Measurements from ENCODE around the gene IFITM1.
"Not testable (repeated sequence)": the region's sequence is repeated elsewhere in the genome, so short reads cannot be mapped to it uniquely, and the experiment has no call there.

IFITM1 gene

GRCh38 chr11:283405-284104 lies 30.3 kb upstream of the IFITM1 start:
- DNase-seq: no peak

GRCh38 chr11:284105-285020 lies 29.5 kb upstream of the IFITM1 start:
- no peak for DNase-seq

- no peak for DNase-seq
Observed at GRCh38 chr11:285021-285893, 28.6 kb upstream of the IFITM1 start.

- no peak for DNase-seq
Observed at GRCh38 chr11:285894-286220, 28.0 kb upstream of the IFITM1 start.

- DNase-seq: not testable (repeated sequence)
Observed at GRCh38 chr11:286977-287820, 26.6 kb upstream of the IFITM1 start.

GRCh38 chr11:287821-288477 lies 25.9 kb upstream of the IFITM1 start:
- DNase-seq: no peak

GRCh38 chr11:288478-289397 lies 25.1 kb upstream of the IFITM1 start, which contains the start of gene PGGHG:
PGGHG (plus strand) TSS chr11:289126; CDS start chr11:289817, 691 bp downstream.
- peak; percentile 64 for DNase-seq

GRCh38 chr11:289398-289711 lies 24.5 kb upstream of the IFITM1 start:
- no peak for DNase-seq

- DNase-seq: no peak
Observed at GRCh38 chr11:289712-290620, 23.9 kb upstream of the IFITM1 start.

- no peak for DNase-seq
Observed at GRCh38 chr11:290621-291231, 23.1 kb upstream of the IFITM1 start.

- DNase-seq: no peak
Observed at GRCh38 chr11:291281-292210, 22.3 kb upstream of the IFITM1 start.

- no peak for DNase-seq
Observed at GRCh38 chr11:292211-293121, 21.4 kb upstream of the IFITM1 start.

GRCh38 chr11:293271-293851 lies 20.5 kb upstream of the IFITM1 start:
- no peak for DNase-seq

GRCh38 chr11:293852-294661 lies 19.8 kb upstream of the IFITM1 start:
- no peak for DNase-seq

GRCh38 chr11:294780-295179 lies 19.1 kb upstream of the IFITM1 start:
- DNase-seq: no peak
